ENCODE data around the gene ALDH3A2. TPM values are rescaled to one million over a fixed set of nuclear protein-coding genes. Genes with fewer than 3 reads are reported as not detected.
"Not testable (repeated sequence)": the region's sequence is repeated elsewhere in the genome, so short reads cannot be mapped to it uniquely, and the experiment has no call there.

Gene ALDH3A2
- total RNA-seq, 2 donors from 2014 or later, result 14.9 to 26.7 TPM

DNA sequence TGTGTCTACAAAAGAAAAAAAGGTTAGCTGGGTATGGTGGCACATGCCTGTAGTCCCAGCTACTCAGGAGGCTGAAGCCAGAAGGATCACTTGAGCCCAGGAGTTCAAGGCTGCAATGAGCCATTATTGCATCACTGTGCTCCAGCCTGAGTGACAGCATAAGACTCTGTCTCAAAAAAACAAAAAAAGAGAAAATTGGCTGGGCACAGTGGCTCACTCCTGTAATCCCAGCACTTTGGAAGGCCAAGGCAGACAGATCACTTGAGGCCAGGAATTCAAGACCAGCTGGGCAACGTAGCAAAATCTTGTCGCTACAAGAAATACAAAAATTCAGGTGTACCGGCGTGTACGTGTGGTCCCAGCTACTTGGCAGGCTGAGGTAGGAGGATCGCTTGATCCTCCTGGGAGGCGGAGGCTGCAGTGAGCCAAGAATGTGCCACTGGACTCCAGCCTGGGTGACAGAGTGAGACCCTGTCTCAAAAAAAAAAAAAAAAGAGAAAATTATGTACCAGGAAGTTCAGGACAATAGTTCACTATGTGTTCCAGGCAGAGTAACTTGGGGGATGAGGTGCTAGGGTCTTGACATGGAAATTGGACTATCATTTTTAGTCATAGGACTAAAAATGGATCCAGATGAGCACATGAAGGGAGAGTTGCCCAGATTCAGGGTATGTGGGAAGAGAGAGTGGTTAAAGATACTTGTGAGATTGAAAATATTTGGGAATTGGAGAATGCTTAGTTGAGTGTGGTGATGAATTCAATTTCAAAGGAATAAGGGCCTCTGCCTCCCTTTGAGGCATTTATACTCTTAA, 11.0 kb downstream of the ALDH3A2 start:
- no peaks in the 10 kb centered on the region for H3K9me3 Mint-ChIP-seq
- H3K27me3 Mint-ChIP-seq, result no peaks in the 10 kb centered on the region
- no peak overlapping the region for H3K27ac Mint-ChIP-seq
- H3K4me1 Mint-ChIP-seq, result peaks cover 6% of the 10 kb centered on the region
- peaks cover 46% of the 10 kb centered on the region for H3K36me3 Mint-ChIP-seq (ENCODE audit: low read depth)
- H3K4me3 Mint-ChIP-seq, result no peak overlapping the region
- no peak for ATAC-seq (replicated peaks)

DNA sequence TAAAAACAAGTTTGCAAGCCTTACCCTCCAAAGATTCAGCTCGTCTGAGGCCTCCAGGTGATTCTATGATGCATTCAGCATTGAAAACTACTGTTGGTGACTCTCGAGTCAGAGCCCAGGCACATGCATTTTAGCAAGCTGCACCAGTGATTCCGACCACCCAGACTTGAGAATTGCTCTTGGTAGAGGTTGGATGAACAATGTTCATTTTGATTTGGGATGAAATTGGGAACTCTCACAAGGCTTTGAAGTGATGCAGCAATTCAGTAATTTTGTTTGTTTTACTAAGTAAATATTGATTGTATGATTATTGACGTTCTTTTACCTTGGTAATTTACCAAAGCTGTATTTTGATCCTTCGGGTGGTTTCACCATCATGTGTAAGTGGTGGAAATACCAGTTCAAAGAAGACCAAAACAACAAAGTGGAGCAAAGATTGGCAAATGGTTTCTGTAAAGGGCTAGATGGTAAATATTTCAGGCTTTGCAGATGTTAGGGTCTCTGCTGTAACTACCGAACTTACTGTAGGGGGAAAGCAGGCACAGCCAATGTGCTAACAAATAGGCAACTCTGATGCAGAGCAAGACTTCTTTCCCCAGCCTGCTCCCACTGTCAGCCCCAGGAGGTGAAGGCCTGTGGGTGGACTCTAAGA, 11.8 kb downstream of the ALDH3A2 start:
- H3K4me3 Mint-ChIP-seq, result no peak overlapping the region
- H3K9me3 Mint-ChIP-seq, result no peaks in the 10 kb centered on the region
- H3K27ac Mint-ChIP-seq, result no peak overlapping the region
- no peaks in the 10 kb centered on the region for H3K4me1 Mint-ChIP-seq
- ATAC-seq (replicated peaks), result no peak
- peaks cover 39% of the 10 kb centered on the region for H3K36me3 Mint-ChIP-seq (ENCODE audit: low read depth)
- H3K27me3 Mint-ChIP-seq, result no peaks in the 10 kb centered on the region

DNA sequence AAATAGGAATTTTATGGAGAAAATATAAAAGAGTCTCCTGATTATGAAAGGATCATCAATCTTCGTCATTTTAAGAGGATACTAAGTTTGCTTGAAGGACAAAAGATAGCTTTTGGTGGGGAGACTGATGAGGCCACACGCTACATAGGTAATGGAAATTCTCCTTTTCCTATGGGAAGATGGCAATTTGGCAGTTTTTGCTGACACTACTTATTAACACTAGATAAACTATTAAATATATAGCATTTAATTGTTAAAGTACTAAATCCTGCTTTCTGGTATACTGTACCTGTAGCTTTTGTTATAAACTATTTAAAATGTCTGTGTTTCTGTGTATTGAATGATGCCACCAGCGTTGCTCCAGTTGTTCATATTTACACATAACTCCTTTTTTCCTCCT, 12.6 kb downstream of the ALDH3A2 start:
- Mint-ChIP-seq H3K27me3 (no peaks in the 10 kb centered on the region), H3K36me3 (ENCODE audit: low read depth) (peaks cover 32% of the 10 kb centered on the region), H3K9me3 (no peaks in the 10 kb centered on the region), H3K4me3 (no peak overlapping the region), H3K4me1 (no peaks in the 10 kb centered on the region), H3K27ac (no peak overlapping the region)
- ATAC-seq (replicated peaks), result no peak

DNA sequence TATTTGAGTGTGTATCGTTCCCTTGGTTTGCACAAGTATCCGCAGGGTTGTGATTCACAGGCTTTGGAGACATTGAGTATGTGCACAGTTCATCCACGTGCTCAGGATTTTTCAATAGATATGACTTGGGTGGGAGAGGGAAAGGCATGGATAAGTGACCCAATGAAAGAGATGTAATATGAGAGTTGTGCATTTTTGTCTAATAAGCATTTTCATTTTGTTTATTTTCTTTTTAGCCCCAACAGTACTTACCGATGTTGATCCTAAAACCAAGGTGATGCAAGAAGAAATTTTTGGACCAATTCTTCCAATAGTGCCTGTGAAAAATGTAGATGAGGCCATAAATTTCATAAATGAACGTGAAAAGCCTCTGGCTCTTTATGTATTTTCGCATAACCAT, 14.5 kb downstream of the ALDH3A2 start:
- Mint-ChIP-seq H3K36me3 (ENCODE audit: low read depth) (peaks cover 22% of the 10 kb centered on the region), H3K27ac (no peak overlapping the region), H3K9me3 (no peaks in the 10 kb centered on the region), H3K4me3 (no peak overlapping the region), H3K27me3 (no peaks in the 10 kb centered on the region), H3K4me1 (no peaks in the 10 kb centered on the region)
- ATAC-seq (replicated peaks), result no peak

DNA sequence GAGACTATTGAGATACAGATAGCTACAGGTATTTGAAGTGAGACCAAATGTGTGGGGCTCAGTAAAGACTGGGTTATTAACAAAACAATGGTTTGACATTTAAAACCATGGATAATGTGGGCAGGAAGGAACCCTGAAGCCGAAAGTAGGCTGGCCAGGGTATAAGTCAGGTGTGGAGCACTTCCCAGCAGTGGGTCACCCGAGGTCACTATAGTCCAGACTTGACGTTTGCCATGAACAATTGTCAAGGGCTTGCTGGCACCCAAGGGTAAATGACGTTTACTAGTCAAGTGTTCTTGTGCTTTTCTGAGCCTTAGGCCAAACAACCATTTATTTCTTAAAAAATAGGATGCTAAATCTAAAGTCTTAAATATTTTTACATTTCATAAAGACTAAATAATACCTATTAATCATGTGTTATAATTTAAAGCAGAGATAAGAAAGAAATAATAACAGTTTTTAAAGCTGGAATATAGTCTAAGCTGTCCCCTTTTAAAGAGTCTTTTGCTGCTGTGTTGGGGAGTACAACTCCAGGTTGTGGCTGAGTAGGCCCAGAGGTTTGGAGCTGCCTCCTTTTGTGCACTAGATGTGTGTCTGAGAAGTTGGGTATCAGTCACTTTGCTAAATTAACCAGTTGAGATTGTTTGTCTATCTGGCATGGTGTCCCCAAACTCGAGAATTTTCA, 15.7 kb downstream of the ALDH3A2 start:
- H3K27ac Mint-ChIP-seq, result no peak overlapping the region
- peaks cover 22% of the 10 kb centered on the region for H3K36me3 Mint-ChIP-seq (ENCODE audit: low read depth)
- no peak overlapping the region for H3K4me3 Mint-ChIP-seq
- H3K9me3 Mint-ChIP-seq, result no peaks in the 10 kb centered on the region
- H3K4me1 Mint-ChIP-seq, result no peaks in the 10 kb centered on the region
- ATAC-seq (replicated peaks), result no peak
- H3K27me3 Mint-ChIP-seq, result no peaks in the 10 kb centered on the region

DNA sequence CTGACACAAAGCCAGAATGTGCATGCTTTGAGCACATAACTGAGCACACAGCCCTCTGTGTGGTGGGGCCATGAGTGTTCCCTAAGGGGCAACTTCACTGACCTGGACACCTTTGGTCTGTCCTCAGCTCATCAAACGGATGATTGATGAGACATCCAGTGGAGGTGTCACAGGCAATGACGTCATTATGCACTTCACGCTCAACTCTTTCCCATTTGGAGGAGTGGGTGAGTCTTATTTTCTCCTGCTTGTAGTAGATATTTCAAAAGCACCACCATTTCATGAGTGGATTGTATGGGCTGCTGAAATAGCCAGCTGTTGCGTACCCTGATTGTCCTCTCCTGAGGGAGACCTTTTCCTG, 16.2 kb downstream of the ALDH3A2 start:
- Mint-ChIP-seq H3K27ac (no peak overlapping the region), H3K9me3 (no peaks in the 10 kb centered on the region), H3K27me3 (no peaks in the 10 kb centered on the region), H3K36me3 (ENCODE audit: low read depth) (peaks cover 22% of the 10 kb centered on the region), H3K4me1 (no peaks in the 10 kb centered on the region), H3K4me3 (no peak overlapping the region)
- no peak for ATAC-seq (replicated peaks)

DNA sequence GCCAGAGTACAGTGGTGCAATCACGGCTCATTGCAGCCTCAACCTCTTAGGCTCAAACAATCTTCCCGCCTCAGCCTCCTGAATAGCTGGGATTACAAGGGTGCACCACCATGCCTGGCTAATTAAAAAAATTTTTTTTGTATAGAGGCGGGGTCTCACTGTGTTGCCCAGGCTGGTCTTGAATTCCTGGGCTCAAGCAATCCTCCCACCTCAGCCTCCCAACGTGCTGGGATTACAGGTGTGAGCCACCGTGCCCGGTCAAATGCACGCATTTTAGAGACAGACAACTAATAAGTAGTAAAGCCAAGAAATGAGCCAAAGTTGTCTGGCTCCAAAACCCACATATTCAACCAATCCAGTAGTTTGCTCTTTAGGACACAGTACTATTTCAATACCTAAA, 21.1 kb downstream of the ALDH3A2 start:
- H3K4me1 Mint-ChIP-seq; H3K27ac Mint-ChIP-seq; ATAC-seq (replicated peaks): not testable (repeated sequence)

DNA sequence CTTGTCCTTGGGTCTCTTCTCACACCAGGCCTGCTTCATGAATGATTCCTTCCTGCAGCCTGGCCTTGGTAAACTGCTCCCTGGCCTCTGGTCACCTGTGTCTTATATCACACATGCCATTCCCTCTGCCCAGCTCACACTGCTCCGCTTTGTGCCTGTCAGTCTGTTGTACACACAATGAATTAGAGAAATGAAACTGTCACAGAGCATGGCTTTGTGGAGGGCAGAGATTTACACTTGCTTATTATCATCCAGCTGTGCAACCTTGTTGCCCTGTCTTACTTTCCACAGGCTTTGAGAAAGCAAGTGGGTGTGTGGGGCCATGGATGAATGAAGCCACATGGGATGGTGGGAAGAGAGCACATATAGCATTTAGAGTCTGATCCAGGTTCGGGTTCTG, 22.4 kb downstream of the ALDH3A2 start:
- peaks cover 21% of the 10 kb centered on the region for H3K36me3 Mint-ChIP-seq (ENCODE audit: low read depth)
- no peak for ATAC-seq (replicated peaks)
- H3K27ac Mint-ChIP-seq, result no peak overlapping the region

More for the DNA sequence above, 21.1 kb downstream of the ALDH3A2 start:
- H3K36me3 Mint-ChIP-seq (ENCODE audit: low read depth), result peaks cover 17% of the 10 kb centered on the region
- not testable (repeated sequence) for H3K4me3 Mint-ChIP-seq, H3K9me3 Mint-ChIP-seq, H3K27me3 Mint-ChIP-seq

DNA sequence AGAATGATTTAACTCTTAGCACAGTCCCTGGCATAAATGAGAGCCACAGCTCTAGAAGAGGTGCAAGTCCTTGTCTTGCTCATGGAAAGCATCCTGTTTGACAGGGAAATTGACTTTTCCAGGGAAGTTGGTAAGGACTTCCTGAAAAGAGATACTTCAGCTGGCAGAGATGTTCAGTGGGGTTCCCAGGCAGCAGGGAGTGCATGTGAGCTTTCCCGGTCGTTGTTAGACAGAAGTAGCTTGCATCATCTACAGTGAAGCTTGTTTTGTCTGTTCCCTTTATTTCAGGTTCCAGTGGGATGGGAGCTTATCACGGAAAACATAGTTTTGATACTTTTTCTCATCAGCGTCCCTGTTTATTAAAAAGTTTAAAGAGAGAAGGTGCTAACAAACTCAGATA, 22.9 kb downstream of the ALDH3A2 start:
- Mint-ChIP-seq H3K4me1 (no peaks in the 10 kb centered on the region), H3K27ac (no peak overlapping the region), H3K36me3 (ENCODE audit: low read depth) (peaks cover 23% of the 10 kb centered on the region), H3K27me3 (no peaks in the 10 kb centered on the region), H3K9me3 (no peaks in the 10 kb centered on the region), H3K4me3 (no peak overlapping the region)
- ATAC-seq (replicated peaks), result no peak

More for the DNA sequence above, 22.4 kb downstream of the ALDH3A2 start:
- H3K9me3 Mint-ChIP-seq, result no peaks in the 10 kb centered on the region
- H3K4me3 Mint-ChIP-seq, result no peak overlapping the region
- H3K27me3 Mint-ChIP-seq, result no peaks in the 10 kb centered on the region
- no peaks in the 10 kb centered on the region for H3K4me1 Mint-ChIP-seq

DNA sequence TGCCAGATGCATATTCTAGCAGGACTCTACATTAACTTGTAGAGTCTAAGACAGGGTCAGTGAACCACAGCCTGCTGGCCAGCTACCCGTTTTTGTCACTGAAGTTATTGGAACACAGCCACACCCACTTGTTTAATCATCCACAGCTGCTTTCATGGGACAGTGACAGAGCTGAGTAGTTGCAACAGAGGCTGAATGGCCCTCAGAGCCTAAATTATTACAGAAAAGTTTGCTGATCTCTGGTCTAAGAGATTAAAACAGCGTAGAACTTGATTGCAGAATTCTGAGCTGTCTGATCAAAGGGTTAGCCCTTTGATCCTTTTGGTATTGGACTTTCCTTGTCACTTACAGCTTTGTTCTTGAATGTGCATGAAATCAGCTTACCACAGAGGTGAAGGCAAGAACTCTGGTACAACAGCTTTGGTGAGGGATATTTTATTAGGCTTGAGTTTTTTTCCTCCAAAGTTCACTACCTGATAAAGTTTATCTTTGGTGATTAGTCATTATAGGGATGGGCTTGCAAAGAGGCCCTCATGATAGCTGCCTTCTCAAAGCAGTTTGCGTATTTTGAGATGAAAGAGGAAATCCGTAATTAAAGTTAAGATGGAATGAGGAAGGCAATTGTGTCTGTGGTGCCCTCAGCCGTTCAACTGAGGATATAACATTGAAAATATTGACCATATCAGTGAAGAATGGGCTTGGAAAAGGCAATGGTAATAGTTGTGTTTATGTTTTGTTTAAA, 23.6 kb downstream of the ALDH3A2 start:
- H3K4me1 Mint-ChIP-seq, result no peaks in the 10 kb centered on the region
- H3K27me3 Mint-ChIP-seq, result no peaks in the 10 kb centered on the region
- no peak for ATAC-seq (replicated peaks)
- no peak overlapping the region for H3K4me3 Mint-ChIP-seq
- H3K9me3 Mint-ChIP-seq, result no peaks in the 10 kb centered on the region
- H3K36me3 Mint-ChIP-seq (ENCODE audit: low read depth), result peaks cover 23% of the 10 kb centered on the region
- H3K27ac Mint-ChIP-seq, result no peak overlapping the region

DNA sequence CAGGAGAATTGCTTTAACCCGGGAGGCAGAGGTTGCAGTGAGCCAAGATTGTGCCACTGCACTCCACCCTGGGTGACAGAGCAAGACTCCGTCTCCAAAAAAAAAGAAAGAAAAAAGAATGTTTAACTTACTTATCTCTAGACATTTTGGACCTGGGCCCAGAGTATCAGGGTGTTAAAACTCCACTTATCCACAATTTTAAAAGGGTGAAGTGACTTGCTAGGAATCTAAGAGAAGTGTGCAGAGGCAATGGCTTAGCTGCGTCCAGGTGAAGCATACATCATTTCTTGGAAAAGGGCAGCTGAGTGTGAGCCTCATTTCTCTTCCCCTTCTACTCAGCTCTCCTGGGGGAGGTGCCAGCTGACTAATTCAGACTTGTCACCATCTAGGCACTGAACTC, 25.1 kb downstream of the ALDH3A2 start:
- no peak for ATAC-seq (replicated peaks)
- no peaks in the 10 kb centered on the region for H3K27me3 Mint-ChIP-seq

DNA sequence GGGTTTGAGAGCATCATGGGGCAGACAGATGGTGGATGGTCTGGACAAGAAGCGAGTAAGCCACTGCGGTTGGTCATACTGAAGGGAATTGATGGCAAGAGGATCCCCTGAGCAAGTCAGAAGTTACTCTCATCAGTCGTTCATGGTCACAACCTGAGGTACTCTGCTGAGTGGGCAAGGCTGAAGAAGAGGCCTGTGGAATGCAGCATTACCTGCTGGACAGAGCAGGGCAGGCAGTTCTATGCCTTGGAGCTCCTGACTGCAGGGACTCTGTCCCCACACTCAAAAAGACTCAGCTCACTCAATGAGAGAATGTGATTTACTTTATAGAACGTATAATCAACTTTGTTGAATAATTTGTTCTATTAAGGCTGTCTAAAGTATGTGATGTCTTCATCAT, 28.3 kb downstream of the ALDH3A2 start:
- H3K36me3 Mint-ChIP-seq (ENCODE audit: low read depth), result peaks cover 12% of the 10 kb centered on the region
- no peak for ATAC-seq (replicated peaks)
- no peaks in the 10 kb centered on the region for H3K9me3 Mint-ChIP-seq
- H3K4me3 Mint-ChIP-seq, result no peak overlapping the region
- H3K27me3 Mint-ChIP-seq, result no peaks in the 10 kb centered on the region
- no peaks in the 10 kb centered on the region for H3K4me1 Mint-ChIP-seq
- H3K27ac Mint-ChIP-seq, result no peak overlapping the region

More for the DNA sequence above, 25.1 kb downstream of the ALDH3A2 start:
- H3K4me3 Mint-ChIP-seq, result no peak overlapping the region
- no peaks in the 10 kb centered on the region for H3K4me1 Mint-ChIP-seq
- H3K27ac Mint-ChIP-seq, result no peak overlapping the region
- no peaks in the 10 kb centered on the region for H3K9me3 Mint-ChIP-seq
- peaks cover 23% of the 10 kb centered on the region for H3K36me3 Mint-ChIP-seq (ENCODE audit: low read depth)

DNA sequence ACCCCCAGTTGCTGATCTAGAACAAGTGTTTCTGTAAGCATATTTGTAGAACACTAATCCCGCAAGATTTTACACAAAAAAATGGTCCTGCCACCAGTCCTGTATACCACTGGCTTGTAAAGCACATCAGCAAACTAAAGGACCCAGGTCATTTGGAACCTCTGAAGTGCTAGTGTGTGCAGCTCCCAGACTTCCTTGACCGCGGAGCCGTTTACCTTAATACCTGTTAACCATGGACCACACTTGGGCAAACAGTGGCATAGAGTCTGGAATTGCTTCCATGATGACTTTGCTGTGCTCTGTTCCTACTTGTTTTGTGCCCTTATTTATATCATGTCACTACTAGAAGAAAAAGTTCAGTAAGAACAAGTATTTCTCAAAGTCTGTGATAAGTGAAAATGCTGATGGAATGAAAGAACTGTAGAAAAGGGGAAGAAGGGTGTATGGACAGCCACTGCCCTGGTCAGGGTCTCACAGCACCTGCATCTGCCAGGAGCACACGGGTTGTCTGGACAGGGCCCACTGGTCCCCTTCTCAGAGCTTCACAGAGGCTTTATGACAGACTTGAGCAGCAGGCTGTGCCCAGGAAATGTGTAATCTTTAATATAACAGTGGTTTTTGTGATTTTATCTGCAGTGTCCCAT, 29.3 kb downstream of the ALDH3A2 start:
- ATAC-seq (replicated peaks), result no peak
- no peaks in the 10 kb centered on the region for H3K27me3 Mint-ChIP-seq
- H3K4me1 Mint-ChIP-seq, result no peaks in the 10 kb centered on the region
- no peak overlapping the region for H3K4me3 Mint-ChIP-seq
- no peaks in the 10 kb centered on the region for H3K9me3 Mint-ChIP-seq
- no peak overlapping the region for H3K27ac Mint-ChIP-seq
- peaks cover 6% of the 10 kb centered on the region for H3K36me3 Mint-ChIP-seq (ENCODE audit: low read depth)
